Right atrium auricular region (tissue), 2 donors: Measurements from ENCODE around the gene MRPL43. TPM values are rescaled to one million over a fixed set of nuclear protein-coding genes. Genes with fewer than 3 reads are reported as not detected.

Source experiments
- DNase-seq: peaks from one replicate; pipeline ENCODE4 v3.0.0-alpha.2; 2019; ENCODE audit warnings: low spot score
- H3K27ac ChIP-seq, 2 donors: fragments of 200-600 bp; sonication (generic); 1 replicate in 1 of 2; 2 replicates in 1 of 2; pipeline ENCODE4 v1.5.1; 2016 to 2019
- H3K27me3 ChIP-seq, 2 donors: fragments of 200-600 bp; sonication (generic); one replicate each; pipeline versions ENCODE4 v1.5.1 to v1.6.0; 2017 to 2019
- H3K36me3 ChIP-seq: fragments of 200-600 bp; sonication (generic); one replicate; pipeline ENCODE4 v1.5.1; 2016
- H3K4me1 ChIP-seq, 2 donors: fragments of 200-600 bp; sonication (generic); one replicate each; pipeline versions ENCODE4 v1.5.1 to v1.6.0; 2017 to 2019
- H3K4me3 ChIP-seq, 2 donors: fragments of 200-600 bp; sonication (generic); 1 replicate in 1 of 2; 2 replicates in 1 of 2; pipeline ENCODE4 v1.5.1; 2017 to 2019; ENCODE audit warnings: mild to moderate bottlenecking in 1 of 2, moderate library complexity in 1 of 2
- H3K9me3 ChIP-seq, 2 donors: fragments of 200-600 bp; sonication (generic); one replicate each; pipeline ENCODE4 v1.5.1; 2019
- CTCF ChIP-seq, 2 donors: fragments of 200-600 bp; sonication (generic); IDR thresholded peaks; one replicate each; pipeline ENCODE4 v1.5.1; 2019; ENCODE audit warnings: antibody characterized with exemption in 2 of 2
- total RNA-seq, 2 donors: library from RNA; depleted of rRNA; stranded (reverse); fragments of >200 nt; gene quantifications; one replicate each; pipeline ENCODE4 v1.1.0, GENCODE V29; 2016

MRPL43 gene
- total RNA-seq, 2 donors from 2014 or later = 60.1 to 88.4 TPM

- DNase-seq = no peak
- peaks cover 0 to 78% of the 10 kb centered on the region in 2 donors for H3K4me1 ChIP-seq
- TF ChIP-seq CTCF (IDR thresholded peaks at IDR 0.05) = no peak
- H3K36me3 ChIP-seq = peaks cover 48% of the 10 kb centered on the region
- no peaks in the 10 kb centered on the region for H3K27me3 ChIP-seq
- peak overlapping the region; percentile 99 to 100 for H3K27ac ChIP-seq
- H3K4me3 ChIP-seq = peak overlapping the region in 1 of 2 donors; percentile 24
- H3K9me3 ChIP-seq = no peaks in the 10 kb centered on the region
Measured at GRCh38 chr10:101002456-101002855, 15.2 kb upstream of the MRPL43 start.

- Histone ChIP-seq H3K4me3 (peak overlapping the region; percentile 11 to 24), H3K36me3 (peaks cover 41% of the 10 kb centered on the region), H3K27me3 (no peaks in the 10 kb centered on the region), H3K9me3 (no peaks in the 10 kb centered on the region), H3K27ac (peak overlapping the region; percentile 99 to 100), H3K4me1 (peaks cover 0 to 76% of the 10 kb centered on the region in 2 donors)
- DNase-seq = no peak
- no peak for TF ChIP-seq CTCF (IDR thresholded peaks at IDR 0.05)
Measured at GRCh38 chr10:101001659-101002035, 14.3 kb upstream of the MRPL43 start.

GRCh38 chr10:101000915-101001658 lies 13.8 kb upstream of the MRPL43 start:
- Histone ChIP-seq H3K4me3 (peak overlapping the region; percentile 88 to 93), H3K4me1 (peaks cover 0 to 80% of the 10 kb centered on the region in 2 donors), H3K27me3 (no peaks in the 10 kb centered on the region), H3K36me3 (peaks cover 35% of the 10 kb centered on the region), H3K27ac (peak overlapping the region; percentile 99 to 100), H3K9me3 (no peaks in the 10 kb centered on the region)
- TF ChIP-seq CTCF (IDR thresholded peaks at IDR 0.05) = peak in 1 of 2 donors; percentile 27
- peak; percentile 97 for DNase-seq

- H3K4me3 ChIP-seq = peak overlapping the region; percentile 88 to 93
- H3K4me1 ChIP-seq = peaks cover 0 to 75% of the 10 kb centered on the region in 2 donors
- H3K9me3 ChIP-seq = no peaks in the 10 kb centered on the region
- TF ChIP-seq CTCF (IDR thresholded peaks at IDR 0.05) = no peak
- no peaks in the 10 kb centered on the region for H3K27me3 ChIP-seq
- DNase-seq = no peak
- peak overlapping the region; percentile 99 to 100 for H3K27ac ChIP-seq
- peaks cover 28% of the 10 kb centered on the region for H3K36me3 ChIP-seq
Measured at GRCh38 chr10:101000127-101000914, 13.0 kb upstream of the MRPL43 start.

GRCh38 chr10:100999742-101000126 lies 12.4 kb upstream of the MRPL43 start, which contains the start of gene LZTS2:
Gene LZTS2, plus strand, starts transcription at chr10:100999808. Its CDS starts 2,731 bp downstream, at chr10:101002539.
- Histone ChIP-seq H3K27ac (peak within 1 kb of the TSS; percentile 99 to 100), H3K27me3 (no peaks in the 10 kb centered on the region), H3K9me3 (no peaks in the 10 kb centered on the region), H3K4me3 (peak within 1 kb of the TSS; percentile 88 to 93), H3K4me1 (peaks cover 0 to 69% of the 10 kb centered on the region in 2 donors), H3K36me3 (peaks cover 22% of the 10 kb centered on the region)
- TF ChIP-seq CTCF (IDR thresholded peaks at IDR 0.05) = no peak
- no peak for DNase-seq
